Urinary bladder (tissue), 4 donors: ENCODE measurements around the gene MBD3L2. TPM values are rescaled to one million over a fixed set of nuclear protein-coding genes. Genes with fewer than 3 reads are reported as not detected.
"Not testable (repeated sequence)": the region's sequence is repeated elsewhere in the genome, so short reads cannot be mapped to it uniquely, and the experiment has no call there.

Experiments used
- DNase-seq: peaks from one replicate; pipeline ENCODE4 v3.0.0-alpha.2; 2015; ENCODE audit errors: extremely low spot score
- H3K27ac ChIP-seq: one replicate; pipeline ENCODE4 v1.5.1; 2013; ENCODE audit warnings: low read depth, mild to moderate bottlenecking, moderate library complexity
- H3K36me3 ChIP-seq: one replicate; pipeline ENCODE4 v1.6.1; 2013; ENCODE audit warnings: mild to moderate bottlenecking, moderate library complexity; ENCODE audit not compliant: insufficient read depth
- H3K4me1 ChIP-seq: one replicate; pipeline ENCODE4 v1.6.1; 2013; ENCODE audit warnings: mild to moderate bottlenecking, moderate library complexity; ENCODE audit not compliant: insufficient read depth
- H3K4me3 ChIP-seq: one replicate; pipeline ENCODE4 v1.5.1; 2013; ENCODE audit warnings: low read depth, low read length
- WGBS: extraction: QIAGEN DNeasy Blood & Tissue Kit; methylation state at CpG from one replicate; pipeline ENCODE4 v1.1.7; 2013; 5-methylcytosine and 5-hydroxymethylcytosine counted together
- polyA plus RNA-seq: library from polyadenylated mRNA; stranded (reverse); fragments of 200-250 nt; gene quantifications from one replicate; pipeline ENCODE4 v1.2.3, GENCODE V29; 2013
- total RNA-seq: library from RNA; depleted of rRNA; stranded (reverse); fragments of >200 nt; gene quantifications from one replicate; pipeline ENCODE4 v1.2.3, GENCODE V29; 2014
- donor health status: healthy with polysubstance abuse.
- donor health status: healthy.

The MBD3L2 gene
- not detected for total RNA-seq
- not detected for polyA plus RNA-seq

DNA sequence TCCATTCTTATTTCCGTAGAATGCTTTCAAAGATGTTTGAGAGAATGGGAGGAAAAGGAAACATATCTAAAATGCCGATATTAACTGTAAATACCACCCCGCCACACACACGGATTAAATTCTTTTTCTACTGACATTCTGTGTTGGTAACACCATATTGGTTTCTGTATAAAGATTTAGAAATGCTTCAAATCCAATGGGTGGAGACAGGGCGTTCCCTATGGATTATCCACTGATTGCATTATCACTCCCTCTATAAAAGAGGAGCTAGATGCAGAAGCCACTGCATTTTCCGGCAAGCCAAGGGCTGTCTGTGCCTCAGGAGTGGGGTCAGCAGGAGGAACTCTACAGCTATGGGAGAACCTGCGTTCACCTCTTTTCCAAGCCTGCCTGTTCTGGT lies at the start of gene MBD3L2:
Gene MBD3L2 (plus strand): TSS at position 301 of the 400 bp plus-strand sequence. CDS start 53 bp downstream, at position 354.
- not testable (repeated sequence) for H3K36me3 ChIP-seq, DNase-seq, H3K4me3 ChIP-seq, H3K4me1 ChIP-seq, H3K27ac ChIP-seq
- WGBS = no CpG with 5 or more reads among the region's 7 CpGs

DNA sequence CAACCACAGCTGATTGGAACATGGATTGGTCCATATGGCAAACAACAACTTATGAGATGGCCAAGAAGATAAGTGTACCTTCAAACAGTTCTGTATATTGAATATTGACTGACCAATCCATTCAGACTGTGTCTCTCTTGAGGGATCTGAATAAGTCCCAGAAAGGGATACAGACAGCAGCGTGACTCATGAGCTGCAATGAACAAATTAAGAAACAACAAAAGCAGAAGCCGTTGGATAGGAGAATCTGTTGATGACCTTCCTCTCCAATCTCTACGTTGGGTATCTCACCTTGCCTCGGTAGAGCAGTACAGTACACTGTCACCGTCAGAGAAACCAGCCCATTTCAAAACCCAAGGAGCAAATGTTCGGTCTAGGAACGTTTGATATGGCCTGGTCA lies 49.2 kb upstream of the MBD3L2 start:
- Histone ChIP-seq H3K4me1 (no peaks in the 10 kb centered on the region), H3K27ac (no peak overlapping the region), H3K4me3 (no peak overlapping the region), H3K36me3 (no peaks in the 10 kb centered on the region)
- WGBS = 71% methylated on average over 7 of the region's 7 CpGs
- no peak for DNase-seq

DNA sequence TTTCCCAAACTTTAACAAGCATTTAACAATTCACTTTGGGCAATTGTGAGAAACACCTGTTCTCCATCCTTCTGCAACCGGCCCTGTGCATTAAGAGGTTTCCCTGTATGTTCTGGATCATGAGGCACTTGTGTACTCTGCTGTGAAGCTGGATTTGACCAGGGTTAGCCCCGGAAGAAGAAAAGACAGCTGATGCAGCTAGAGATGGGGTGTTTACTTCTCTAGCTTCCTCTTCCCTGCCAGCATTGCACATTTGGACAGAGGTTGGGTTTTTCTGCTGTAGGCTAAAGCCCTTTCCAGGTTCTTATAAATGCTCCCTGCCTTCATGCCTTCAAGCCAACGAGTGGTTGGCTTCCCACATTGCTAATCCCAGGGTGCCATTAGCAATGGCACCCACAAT lies 48.8 kb upstream of the MBD3L2 start:
- H3K27ac ChIP-seq = no peak overlapping the region
- DNase-seq = no peak
- WGBS = 59% methylated on average over 3 of the region's 3 CpGs

DNA sequence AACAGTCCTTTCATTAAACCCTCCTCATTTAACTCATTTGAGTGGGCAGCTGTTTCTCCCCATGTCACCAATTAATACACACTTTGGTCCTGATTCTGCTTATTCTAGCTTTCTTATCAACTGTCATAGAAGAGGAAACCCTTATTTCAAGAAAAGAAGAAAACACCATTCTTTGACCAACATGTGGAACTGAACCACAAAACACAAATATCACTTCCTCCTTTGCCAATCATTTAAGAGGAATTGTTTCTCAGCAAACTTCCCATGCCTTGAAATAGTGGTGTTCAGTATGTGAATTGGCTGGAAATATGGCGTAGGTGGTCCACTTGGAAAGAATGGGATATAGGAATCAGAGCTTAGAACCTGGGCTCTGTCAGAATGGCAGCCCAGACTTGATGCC lies 48.3 kb upstream of the MBD3L2 start:
- WGBS = 70% methylated on average over 1 of the region's 1 CpG
- Histone ChIP-seq H3K36me3 (no peaks in the 10 kb centered on the region), H3K4me1 (no peaks in the 10 kb centered on the region), H3K4me3 (no peak overlapping the region), H3K27ac (no peak overlapping the region)
- no peak for DNase-seq

More for the DNA sequence above, 48.8 kb upstream of the MBD3L2 start:
- H3K36me3 ChIP-seq = no peaks in the 10 kb centered on the region
- no peak overlapping the region for H3K4me3 ChIP-seq
- H3K4me1 ChIP-seq = no peaks in the 10 kb centered on the region

DNA sequence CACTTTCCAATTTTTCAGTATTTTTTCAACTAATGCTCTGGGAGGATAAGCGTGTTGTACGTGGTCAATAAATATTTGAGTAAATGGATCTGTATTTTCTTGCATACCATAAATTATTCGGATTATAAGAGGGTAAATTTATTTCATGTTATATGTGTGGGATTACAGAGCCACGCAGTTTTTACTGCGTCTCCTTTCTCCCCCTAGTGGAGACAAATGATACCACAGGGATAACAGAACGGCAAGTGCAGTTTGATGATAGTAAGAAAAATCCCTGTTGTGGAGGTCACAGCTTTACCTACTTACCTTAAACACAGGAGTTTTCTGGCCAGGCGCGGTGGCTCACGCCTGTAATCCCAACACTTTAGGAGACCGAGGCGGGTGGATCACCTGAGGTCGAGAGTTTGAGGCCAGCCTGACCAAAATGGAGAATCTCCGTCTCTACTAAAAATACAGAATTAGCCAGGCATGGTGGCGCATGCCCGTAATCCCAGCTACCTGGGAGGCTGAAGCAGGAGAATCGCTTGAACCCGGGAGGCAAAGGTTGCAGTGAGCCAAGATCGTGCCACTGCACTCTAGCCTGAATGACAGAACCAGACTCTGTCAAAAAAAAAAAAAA lies 44.7 kb upstream of the MBD3L2 start:
- Histone ChIP-seq H3K36me3 (no peaks in the 10 kb centered on the region), H3K4me3 (no peak overlapping the region), H3K4me1 (no peaks in the 10 kb centered on the region), H3K27ac (no peak overlapping the region)
- 54% methylated on average over 18 of the region's 18 CpGs for WGBS
- no peak for DNase-seq

DNA sequence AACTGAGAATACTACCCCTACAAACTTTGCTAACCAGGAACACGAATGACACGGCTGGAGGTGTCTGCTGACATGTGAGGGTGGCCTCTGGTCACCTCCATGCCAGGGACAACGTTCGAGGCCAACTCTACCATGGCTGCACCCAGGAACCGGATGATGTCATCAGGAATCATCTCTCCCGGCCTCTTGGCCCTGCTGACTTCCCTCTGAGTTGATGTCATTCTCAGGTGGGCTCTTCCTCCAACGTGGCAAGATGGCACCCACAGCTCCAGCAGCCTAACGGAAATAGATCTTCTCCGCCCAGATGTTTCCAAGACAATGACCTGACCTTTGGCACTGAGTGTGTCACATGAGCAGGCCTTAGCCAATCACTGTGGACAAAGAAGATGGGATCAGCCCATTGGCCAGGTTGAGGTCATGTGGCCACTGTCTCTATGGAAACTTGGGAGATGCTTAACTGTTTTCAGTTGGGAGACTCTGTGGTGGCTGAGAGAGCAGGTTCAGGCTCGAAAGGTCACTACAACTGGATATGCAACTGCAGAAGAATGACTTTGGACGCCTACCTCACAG lies 42.9 kb upstream of the MBD3L2 start:
- WGBS = 81% methylated on average over 11 of the region's 11 CpGs
- H3K27ac ChIP-seq = no peak overlapping the region
- no peaks in the 10 kb centered on the region for H3K4me1 ChIP-seq
- no peak overlapping the region for H3K4me3 ChIP-seq
- DNase-seq = no peak
- H3K36me3 ChIP-seq = no peaks in the 10 kb centered on the region

DNA sequence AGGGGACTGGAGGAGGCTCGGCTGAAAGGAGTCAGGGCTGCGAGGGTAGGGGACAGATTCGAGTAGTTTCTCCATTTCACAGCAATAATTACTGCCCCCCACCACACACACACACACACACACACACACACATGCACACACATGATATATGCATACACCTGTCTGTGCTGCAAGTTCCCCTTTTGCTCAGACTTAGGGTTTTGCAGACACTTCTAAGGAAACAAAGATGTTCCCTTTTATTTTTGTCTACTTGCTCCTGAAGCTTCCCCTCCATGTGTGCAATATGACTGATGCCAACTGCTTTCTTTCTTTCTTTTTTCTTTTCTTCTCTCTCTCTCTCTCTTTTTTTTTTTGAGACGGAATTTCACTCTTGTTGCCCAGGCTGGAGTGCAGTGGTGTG lies 41.3 kb upstream of the MBD3L2 start:
- Histone ChIP-seq H3K4me3 (no peak overlapping the region), H3K36me3 (no peaks in the 10 kb centered on the region), H3K4me1 (no peaks in the 10 kb centered on the region), H3K27ac (no peak overlapping the region)
- DNase-seq = no peak
- WGBS = 68% methylated on average over 4 of the region's 4 CpGs

DNA sequence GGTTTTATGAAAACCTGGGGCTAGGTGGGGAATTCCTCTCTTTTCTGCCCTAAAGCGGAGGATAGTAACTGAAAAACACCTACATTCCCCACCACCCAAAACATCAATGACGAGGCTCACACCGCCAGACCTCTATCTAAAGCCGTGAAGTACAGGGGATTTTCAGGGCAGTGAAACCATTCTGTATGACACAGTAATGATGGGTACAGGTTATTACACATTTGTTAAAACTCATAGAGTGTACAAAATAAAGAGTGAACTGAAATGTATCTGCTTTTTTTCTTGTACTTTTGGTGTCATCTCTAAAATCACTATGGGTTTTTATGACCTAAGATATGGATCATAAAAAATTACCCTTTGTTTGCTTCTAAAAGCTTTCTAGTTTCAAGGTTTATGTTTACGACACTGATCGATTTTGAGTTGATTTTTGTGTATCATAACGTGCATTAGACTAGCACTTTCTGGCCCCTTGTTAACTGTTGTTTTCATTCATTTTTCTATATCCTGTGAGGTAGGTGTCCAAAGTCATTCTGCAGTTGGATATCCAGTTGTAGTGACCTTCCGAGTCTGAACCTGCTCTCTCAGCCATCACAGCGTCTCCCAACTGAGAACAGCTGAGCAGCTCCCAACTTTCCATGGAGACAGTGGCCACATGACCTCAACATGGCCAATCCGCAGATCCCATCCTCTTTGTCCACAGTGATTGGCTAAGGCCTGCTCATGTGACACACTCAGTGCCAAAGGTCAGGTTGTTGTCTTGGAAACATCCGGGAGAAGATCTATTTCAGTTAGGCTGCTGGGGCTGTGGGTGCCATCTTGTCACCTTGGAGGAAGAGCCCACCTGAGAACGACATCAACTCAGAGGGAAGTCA lies 38.2 kb upstream of the MBD3L2 start:
- Histone ChIP-seq H3K36me3 (no peaks in the 10 kb centered on the region), H3K27ac (no peak overlapping the region), H3K4me1 (no peaks in the 10 kb centered on the region), H3K4me3 (no peak overlapping the region)
- WGBS = 84% methylated on average over 12 of the region's 12 CpGs
- no peak for DNase-seq

DNA sequence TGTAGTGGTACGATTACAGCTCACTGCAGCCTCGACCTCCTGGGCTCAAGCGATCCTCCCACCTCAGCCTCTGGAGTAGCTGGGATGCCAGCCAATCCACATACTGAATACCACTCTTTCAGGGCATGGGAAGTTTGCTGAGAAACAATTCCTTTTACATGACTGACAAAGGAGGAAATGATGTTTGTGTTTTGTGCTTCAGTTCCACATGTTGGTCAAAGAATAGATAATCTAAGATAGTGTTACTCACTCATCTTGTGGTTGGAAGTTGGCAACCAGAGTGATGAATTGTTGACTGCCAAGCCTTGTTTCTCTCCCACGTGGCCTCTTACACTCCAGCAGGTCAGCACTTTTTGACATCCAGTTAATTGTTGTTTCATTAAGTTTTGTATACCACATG lies 35.4 kb upstream of the MBD3L2 start:
- WGBS = 65% methylated on average over 4 of the region's 4 CpGs
- Histone ChIP-seq H3K27ac (no peak overlapping the region), H3K36me3 (no peaks in the 10 kb centered on the region), H3K4me1 (no peaks in the 10 kb centered on the region), H3K4me3 (no peak overlapping the region)
- no peak for DNase-seq

DNA sequence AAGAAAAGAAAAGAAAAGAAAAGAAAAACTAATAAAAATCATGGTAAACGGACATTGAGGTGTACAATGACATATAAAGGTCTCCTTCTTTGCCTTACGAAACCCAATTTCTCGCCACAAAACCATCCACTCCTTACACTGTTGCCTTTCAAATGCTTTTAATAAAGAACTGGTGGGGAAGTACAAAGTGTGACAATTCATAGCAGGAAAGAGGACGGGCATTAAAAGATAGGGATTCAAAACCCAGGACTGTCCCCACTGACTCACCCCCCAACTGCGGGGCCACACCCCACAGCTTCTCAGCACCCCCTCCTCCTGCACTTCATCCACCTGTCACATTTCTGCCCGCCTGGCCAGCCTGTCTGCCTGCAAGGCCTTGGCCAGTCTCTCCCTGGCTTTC lies 30.3 kb upstream of the MBD3L2 start:
- 77% methylated on average over 6 of the region's 6 CpGs for WGBS
- no peak for DNase-seq
- Histone ChIP-seq H3K36me3 (no peaks in the 10 kb centered on the region), H3K27ac (no peak overlapping the region), H3K4me1 (no peaks in the 10 kb centered on the region), H3K4me3 (no peak overlapping the region)

DNA sequence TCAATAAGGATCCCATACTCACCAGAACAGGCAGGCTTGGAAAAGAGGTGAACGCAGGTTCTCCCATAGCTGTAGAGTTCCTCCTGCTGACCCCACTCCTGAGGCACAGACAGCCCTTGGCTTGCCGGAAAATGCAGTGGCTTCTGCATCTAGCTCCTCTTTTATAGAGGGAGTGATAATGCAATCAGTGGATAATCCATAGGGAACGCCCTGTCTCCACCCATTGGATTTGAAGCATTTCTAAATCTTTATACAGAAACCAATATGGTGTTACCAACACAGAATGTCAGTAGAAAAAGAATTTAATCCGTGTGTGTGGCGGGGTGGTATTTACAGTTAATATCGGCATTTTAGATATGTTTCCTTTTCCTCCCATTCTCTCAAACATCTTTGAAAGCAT lies 27.8 kb upstream of the MBD3L2 start, which contains the start of gene MBD3L2B:
Gene MBD3L2B (minus strand): TSS at position 101 of the 400 bp plus-strand sequence. CDS start 34 bp downstream, at position 67.
- DNase-seq, H3K4me3 ChIP-seq, H3K4me1 ChIP-seq, H3K36me3 ChIP-seq, H3K27ac ChIP-seq: not testable (repeated sequence)
- WGBS = no CpG with 5 or more reads among the region's 6 CpGs

DNA sequence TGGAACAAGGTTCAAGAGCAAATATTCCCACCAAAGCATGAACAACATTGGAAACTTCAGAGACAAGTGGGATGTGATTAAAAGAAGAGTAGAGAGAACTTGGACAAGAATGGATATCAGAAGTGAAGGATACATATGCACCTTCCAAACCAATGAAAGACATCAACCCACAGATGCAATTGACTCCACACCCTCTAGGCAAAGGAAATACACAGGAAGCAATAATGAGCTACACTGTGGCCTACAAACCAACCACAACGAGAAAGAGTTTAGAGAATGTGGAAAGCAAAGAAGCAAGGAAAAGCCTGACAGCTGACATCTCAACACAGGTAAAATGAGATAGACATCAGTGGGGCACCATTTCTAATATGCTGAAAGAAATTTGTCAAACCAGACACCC lies 20.3 kb upstream of the MBD3L2 start:
- H3K4me3 ChIP-seq, H3K4me1 ChIP-seq, H3K27ac ChIP-seq, DNase-seq, H3K36me3 ChIP-seq: not testable (repeated sequence)
- no CpG with 5 or more reads among the region's 1 CpG for WGBS

DNA sequence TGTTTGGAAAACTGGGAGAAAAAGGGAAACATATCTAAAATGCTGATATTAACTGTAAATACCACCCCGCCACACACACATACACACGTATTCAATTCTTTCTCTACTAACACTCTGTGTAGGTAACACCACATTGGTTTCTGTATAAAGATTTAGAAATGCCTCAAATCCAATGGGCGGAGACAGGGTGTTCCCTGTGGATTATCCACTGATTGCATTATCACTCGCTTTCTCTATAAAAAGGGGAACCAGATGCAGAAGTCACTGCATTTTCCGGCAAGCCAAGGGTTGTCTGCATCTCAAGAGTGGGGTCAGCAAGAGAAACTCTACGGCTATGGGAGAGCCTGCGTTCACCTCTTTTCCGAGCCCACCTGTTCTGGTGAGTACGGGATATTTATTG lies 18.8 kb upstream of the MBD3L2 start, which contains the start of gene MBD3L5:
Gene MBD3L5 (plus strand): TSS at position 301 of the 400 bp plus-strand sequence. CDS start 34 bp downstream, at position 335.
- not testable (repeated sequence) for H3K27ac ChIP-seq, H3K4me3 ChIP-seq, H3K4me1 ChIP-seq, H3K36me3 ChIP-seq, DNase-seq
- WGBS = no CpG with 5 or more reads among the region's 9 CpGs

DNA sequence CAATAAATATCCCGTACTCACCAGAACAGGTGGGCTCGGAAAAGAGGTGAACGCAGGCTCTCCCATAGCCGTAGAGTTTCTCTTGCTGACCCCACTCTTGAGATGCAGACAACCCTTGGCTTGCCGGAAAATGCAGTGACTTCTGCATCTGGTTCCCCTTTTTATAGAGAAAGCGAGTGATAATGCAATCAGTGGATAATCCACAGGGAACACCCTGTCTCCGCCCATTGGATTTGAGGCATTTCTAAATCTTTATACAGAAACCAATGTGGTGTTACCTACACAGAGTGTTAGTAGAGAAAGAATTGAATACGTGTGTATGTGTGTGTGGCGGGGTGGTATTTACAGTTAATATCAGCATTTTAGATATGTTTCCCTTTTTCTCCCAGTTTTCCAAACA lies 9.0 kb upstream of the MBD3L2 start, which contains the start of gene MBD3L4:
Gene MBD3L4 (minus strand): TSS at position 101 of the 400 bp plus-strand sequence. CDS start 35 bp downstream, at position 66.
- H3K4me1 ChIP-seq = not testable (repeated sequence)

More for the DNA sequence above, 9.0 kb upstream of the MBD3L2 start, which contains the start of gene MBD3L4:
- not testable (repeated sequence) for H3K36me3 ChIP-seq, DNase-seq, H3K27ac ChIP-seq, H3K4me3 ChIP-seq
- no CpG with 5 or more reads among the region's 9 CpGs for WGBS
